HEK293 (cell line): ENCODE measurements around the gene CFAP97D2.

Experiments used
- ZBTB20 ChIP-seq: fragments of 450-650 bp; formaldehyde crosslinking; IDR thresholded peaks from 2 replicates; pipeline ENCODE4 v1.5.1; 2016; ENCODE audit warnings: missing biosample characterization, missing genetic modification characterization
- ZNF214 ChIP-seq: fragments of 450-650 bp; formaldehyde crosslinking; IDR thresholded peaks from 2 replicates; pipeline ENCODE4 v1.5.1; 2017; ENCODE audit warnings: missing biosample characterization, mild to moderate bottlenecking, missing genetic modification characterization, borderline replicate concordance
- ZNF747 ChIP-seq: fragments of 450-650 bp; formaldehyde crosslinking; IDR thresholded peaks from 2 replicates; pipeline ENCODE4 v1.5.1; 2016; ENCODE audit warnings: missing biosample characterization, missing genetic modification characterization
- TF ChIP-seq, protein P1 (sequence below): fragments of 450-650 bp; formaldehyde crosslinking; IDR thresholded peaks from 2 replicates; pipeline ENCODE4 v1.5.1; 2016; ENCODE audit warnings: missing biosample characterization, missing genetic modification characterization

DNA sequence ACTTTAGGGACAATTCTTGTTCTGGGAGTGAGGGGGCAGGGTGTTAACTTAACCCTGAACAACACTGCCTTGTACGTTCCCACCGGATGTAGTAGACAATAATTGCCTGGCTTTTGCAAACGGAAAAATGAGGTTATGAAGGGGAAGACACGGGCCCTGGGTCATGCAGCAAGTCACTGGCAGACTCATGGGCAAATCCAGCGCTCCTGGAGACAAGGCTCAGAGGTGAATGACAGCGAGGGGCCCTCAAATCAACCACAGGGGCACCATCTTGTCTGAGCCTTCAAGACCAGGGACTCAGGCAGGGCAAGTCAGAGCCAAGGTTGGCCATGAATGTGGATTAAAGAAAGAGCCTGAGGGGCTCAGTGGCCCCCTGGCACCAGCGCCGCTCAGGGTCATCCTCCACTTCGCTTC, 49.4 kb upstream of the CFAP97D2 start:
- TF ChIP-seq ZNF747 (tag by site-specific recombination) (no peak), ZBTB20 (tag by site-specific recombination) (no peak), ZNF214 (tag by site-specific recombination) (no peak)
- TF ChIP-seq, protein P1, sequence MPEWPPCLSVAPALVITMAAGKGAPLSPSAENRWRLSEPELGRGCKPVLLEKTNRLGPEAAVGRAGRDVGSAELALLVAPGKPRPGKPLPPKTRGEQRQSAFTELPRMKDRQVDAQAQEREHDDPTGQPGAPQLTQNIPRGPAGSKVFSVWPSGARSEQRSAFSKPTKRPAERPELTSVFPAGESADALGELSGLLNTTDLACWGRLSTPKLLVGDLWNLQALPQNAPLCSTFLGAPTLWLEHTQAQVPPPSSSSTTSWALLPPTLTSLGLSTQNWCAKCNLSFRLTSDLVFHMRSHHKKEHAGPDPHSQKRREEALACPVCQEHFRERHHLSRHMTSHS (tag by site-specific recombination) = no peak
